ENCODE measurements around the gene GALNT10. TPM values are rescaled to one million over a fixed set of nuclear protein-coding genes. Genes with fewer than 3 reads are reported as not detected.

The GALNT10 gene
- polyA plus RNA-seq, 2 of the 4 experiments (the other 2 are of a cell fraction) = 110 to 156 TPM

DNA sequence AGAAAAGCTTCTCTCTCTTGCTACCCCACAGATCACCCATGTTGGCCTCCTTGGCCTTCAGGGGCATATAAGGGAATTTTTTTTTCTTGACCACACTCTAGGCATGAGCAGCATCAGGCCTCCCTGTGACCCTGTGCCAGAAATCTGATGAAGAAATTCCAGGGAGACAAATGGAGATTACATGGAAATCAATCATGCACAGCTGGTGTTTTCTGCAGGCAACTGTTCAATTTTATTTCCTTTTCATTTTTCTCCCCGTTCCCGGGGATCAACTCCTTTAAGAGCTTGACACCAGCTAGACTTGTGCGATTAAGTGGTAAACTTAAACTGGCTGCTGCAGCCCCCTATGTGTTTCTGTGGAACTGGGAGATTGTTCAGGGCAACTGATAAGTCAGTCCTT lies 59.3 kb downstream of the GALNT10 start:
- Histone ChIP-seq H3K4me3 (no peak overlapping the region), H3K4me2 (no peak overlapping the region), H3K27ac (0 out of 6 replicates have a peak overlapping the region, but pooled peaks of 1 of the 2 experiments have one; percentile 10), H3K4me1 (peaks cover 7% of the 10 kb centered on the region; the same call in 1 of the 3 replicates), H3K9me3 (no peaks in the 10 kb centered on the region)
- WGBS (ENCODE audit: missing lambda C conversion rate) = 90% methylated on average over 3 of the region's 3 CpGs
- DNase-seq (ENCODE audit: low read depth in 1 of 2, low spot score in 1 of 2) (no peak), FAIRE-seq (no peak), ATAC-seq (no peak)
- ChIA-PET POLR2A (no interaction called here), CTCF (no interaction called here)
- no peak for TF ChIP-seq NR3C1 (IDR thresholded peaks at IDR 0.05)

DNA sequence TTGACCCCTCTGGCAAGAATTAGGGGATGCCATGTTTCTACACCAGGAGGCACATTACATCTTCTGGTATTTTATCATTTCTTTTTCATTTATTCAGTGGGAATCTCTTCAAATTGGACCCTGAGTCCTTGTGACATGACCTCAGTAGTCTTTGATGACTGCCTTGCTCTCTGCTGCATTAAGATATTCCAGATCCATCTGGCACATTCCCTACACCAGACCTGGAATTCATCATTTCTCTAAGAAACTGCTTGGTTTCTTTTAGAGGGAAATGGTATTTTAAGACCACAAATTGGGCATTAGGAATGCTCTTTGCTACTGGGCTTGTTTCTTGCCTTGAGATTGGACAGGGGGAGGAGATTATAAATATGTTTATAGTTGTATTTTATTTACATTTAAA lies 61.0 kb downstream of the GALNT10 start:
- ATAC-seq (no peak), DNase-seq (ENCODE audit: low read depth in 1 of 2, low spot score in 1 of 2) (no peak), FAIRE-seq (no peak)
- Histone ChIP-seq H3K4me1 (peaks cover 15% of the 10 kb centered on the region; the same call in 1 of the 3 replicates), H3K9me3 (no peaks in the 10 kb centered on the region), H3K4me2 (no peak overlapping the region), H3K27ac (no peak overlapping the region), H3K4me3 (no peak overlapping the region)
- TF ChIP-seq, protein P1, sequence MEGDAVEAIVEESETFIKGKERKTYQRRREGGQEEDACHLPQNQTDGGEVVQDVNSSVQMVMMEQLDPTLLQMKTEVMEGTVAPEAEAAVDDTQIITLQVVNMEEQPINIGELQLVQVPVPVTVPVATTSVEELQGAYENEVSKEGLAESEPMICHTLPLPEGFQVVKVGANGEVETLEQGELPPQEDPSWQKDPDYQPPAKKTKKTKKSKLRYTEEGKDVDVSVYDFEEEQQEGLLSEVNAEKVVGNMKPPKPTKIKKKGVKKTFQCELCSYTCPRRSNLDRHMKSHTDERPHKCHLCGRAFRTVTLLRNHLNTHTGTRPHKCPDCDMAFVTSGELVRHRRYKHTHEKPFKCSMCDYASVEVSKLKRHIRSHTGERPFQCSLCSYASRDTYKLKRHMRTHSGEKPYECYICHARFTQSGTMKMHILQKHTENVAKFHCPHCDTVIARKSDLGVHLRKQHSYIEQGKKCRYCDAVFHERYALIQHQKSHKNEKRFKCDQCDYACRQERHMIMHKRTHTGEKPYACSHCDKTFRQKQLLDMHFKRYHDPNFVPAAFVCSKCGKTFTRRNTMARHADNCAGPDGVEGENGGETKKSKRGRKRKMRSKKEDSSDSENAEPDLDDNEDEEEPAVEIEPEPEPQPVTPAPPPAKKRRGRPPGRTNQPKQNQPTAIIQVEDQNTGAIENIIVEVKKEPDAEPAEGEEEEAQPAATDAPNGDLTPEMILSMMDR (IDR thresholded peaks at IDR 0.05) = no peak
- TF ChIP-seq, protein P2, sequence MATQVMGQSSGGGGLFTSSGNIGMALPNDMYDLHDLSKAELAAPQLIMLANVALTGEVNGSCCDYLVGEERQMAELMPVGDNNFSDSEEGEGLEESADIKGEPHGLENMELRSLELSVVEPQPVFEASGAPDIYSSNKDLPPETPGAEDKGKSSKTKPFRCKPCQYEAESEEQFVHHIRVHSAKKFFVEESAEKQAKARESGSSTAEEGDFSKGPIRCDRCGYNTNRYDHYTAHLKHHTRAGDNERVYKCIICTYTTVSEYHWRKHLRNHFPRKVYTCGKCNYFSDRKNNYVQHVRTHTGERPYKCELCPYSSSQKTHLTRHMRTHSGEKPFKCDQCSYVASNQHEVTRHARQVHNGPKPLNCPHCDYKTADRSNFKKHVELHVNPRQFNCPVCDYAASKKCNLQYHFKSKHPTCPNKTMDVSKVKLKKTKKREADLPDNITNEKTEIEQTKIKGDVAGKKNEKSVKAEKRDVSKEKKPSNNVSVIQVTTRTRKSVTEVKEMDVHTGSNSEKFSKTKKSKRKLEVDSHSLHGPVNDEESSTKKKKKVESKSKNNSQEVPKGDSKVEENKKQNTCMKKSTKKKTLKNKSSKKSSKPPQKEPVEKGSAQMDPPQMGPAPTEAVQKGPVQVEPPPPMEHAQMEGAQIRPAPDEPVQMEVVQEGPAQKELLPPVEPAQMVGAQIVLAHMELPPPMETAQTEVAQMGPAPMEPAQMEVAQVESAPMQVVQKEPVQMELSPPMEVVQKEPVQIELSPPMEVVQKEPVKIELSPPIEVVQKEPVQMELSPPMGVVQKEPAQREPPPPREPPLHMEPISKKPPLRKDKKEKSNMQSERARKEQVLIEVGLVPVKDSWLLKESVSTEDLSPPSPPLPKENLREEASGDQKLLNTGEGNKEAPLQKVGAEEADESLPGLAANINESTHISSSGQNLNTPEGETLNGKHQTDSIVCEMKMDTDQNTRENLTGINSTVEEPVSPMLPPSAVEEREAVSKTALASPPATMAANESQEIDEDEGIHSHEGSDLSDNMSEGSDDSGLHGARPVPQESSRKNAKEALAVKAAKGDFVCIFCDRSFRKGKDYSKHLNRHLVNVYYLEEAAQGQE (IDR thresholded peaks at IDR 0.05) = no peak
- TF ChIP-seq HOXB13 (CRISPR knock-in tag; IDR thresholded peaks at IDR 0.05; ENCODE audit: low read depth) (no peak), PHF8 (IDR thresholded peaks at IDR 0.05; ENCODE audit: borderline replicate concordance, low read depth) (no peak), KDM1A (IDR thresholded peaks at IDR 0.05; ENCODE audit: low read depth) (no peak), RFX5 (IDR thresholded peaks at IDR 0.05) (no peak), RNF2 (IDR thresholded peaks at IDR 0.05; ENCODE audit: borderline replicate concordance, low read depth) (no peak), CHD4 (IDR thresholded peaks at IDR 0.05; ENCODE audit: borderline replicate concordance) (no peak), ZNF302 (CRISPR knock-in tag; IDR thresholded peaks at IDR 0.05) (no peak), MYC (IDR thresholded peaks at IDR 0.05; ENCODE audit: borderline replicate concordance, low read length) (no peak), FOSL2 (IDR thresholded peaks at IDR 0.05) (no peak), FOSL2 (CRISPR knock-in tag; IDR thresholded peaks at IDR 0.05) (no peak), POLR2A (IDR thresholded peaks at IDR 0.05; ENCODE audit: low read length) (no peak), EP300 (IDR thresholded peaks at IDR 0.05) (no peak), HOXA7 (CRISPR knock-in tag; IDR thresholded peaks at IDR 0.05) (no peak), FOXS1 (CRISPR knock-in tag; IDR thresholded peaks at IDR 0.05) (no peak), CHD2 (IDR thresholded peaks at IDR 0.05; ENCODE audit: low read length, partially characterized antibody) (no peak)
- TF ChIP-seq, protein P3, sequence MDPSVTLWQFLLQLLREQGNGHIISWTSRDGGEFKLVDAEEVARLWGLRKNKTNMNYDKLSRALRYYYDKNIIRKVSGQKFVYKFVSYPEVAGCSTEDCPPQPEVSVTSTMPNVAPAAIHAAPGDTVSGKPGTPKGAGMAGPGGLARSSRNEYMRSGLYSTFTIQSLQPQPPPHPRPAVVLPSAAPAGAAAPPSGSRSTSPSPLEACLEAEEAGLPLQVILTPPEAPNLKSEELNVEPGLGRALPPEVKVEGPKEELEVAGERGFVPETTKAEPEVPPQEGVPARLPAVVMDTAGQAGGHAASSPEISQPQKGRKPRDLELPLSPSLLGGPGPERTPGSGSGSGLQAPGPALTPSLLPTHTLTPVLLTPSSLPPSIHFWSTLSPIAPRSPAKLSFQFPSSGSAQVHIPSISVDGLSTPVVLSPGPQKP (IDR thresholded peaks at IDR 0.05; ENCODE audit: low read depth, low read length) = no peak
- TF ChIP-seq, protein P4, sequence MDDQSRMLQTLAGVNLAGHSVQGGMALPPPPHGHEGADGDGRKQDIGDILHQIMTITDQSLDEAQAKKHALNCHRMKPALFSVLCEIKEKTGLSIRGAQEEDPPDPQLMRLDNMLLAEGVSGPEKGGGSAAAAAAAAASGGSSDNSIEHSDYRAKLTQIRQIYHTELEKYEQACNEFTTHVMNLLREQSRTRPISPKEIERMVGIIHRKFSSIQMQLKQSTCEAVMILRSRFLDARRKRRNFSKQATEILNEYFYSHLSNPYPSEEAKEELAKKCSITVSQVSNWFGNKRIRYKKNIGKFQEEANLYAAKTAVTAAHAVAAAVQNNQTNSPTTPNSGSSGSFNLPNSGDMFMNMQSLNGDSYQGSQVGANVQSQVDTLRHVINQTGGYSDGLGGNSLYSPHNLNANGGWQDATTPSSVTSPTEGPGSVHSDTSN (IDR thresholded peaks at IDR 0.05) = no peak
- POLR2A ChIA-PET = no interaction called here
- CTCF ChIA-PET = no interaction called here
